Activated T-helper 2 cell treated with anti-CD3 and anti-CD28 coated beads, Interferon-gamma antibody, Interleukin-2, Interleukin-4, amounts not matched to agents 10 μg/mL and 5 μg/mL and 100 μg/mL, durations not matched to agents 14 hours and 24 hours and 36 hours (primary cell): ENCODE results near the gene EPHA3. TPM values are rescaled to one million over a fixed set of nuclear protein-coding genes. Genes with fewer than 3 reads are reported as not detected.

Source experiments
- DNase-seq: peaks from one replicate; pipeline ENCODE4 v3.0.0; 2021; ENCODE audit warnings: low spot score
- H3K27ac Mint-ChIP-seq: one replicate; pipeline ENCODE4 v1.8.0; 2021; ENCODE audit warnings: mixed read lengths
- H3K27me3 Mint-ChIP-seq: one replicate; pipeline ENCODE4 v1.8.0; 2021; ENCODE audit warnings: low read depth, mixed read lengths
- H3K36me3 Mint-ChIP-seq: one replicate; pipeline ENCODE4 v1.8.0; 2021; ENCODE audit warnings: low read depth, mixed read lengths
- H3K4me1 Mint-ChIP-seq: one replicate; pipeline ENCODE4 v1.8.0; 2021; ENCODE audit warnings: low read depth, mixed read lengths
- H3K4me3 Mint-ChIP-seq: one replicate; pipeline ENCODE4 v1.8.0; 2021; ENCODE audit warnings: low read depth, mild to moderate bottlenecking, moderate library complexity, mixed read lengths
- H3K9me3 Mint-ChIP-seq: one replicate; pipeline ENCODE4 v1.8.0; 2021; ENCODE audit warnings: mixed read lengths
- intact Hi-C: fragments of 100-400 bp; cut with micrococcal nuclease; formaldehyde crosslinking; loops from one replicate; pipeline ENCODE4 v1.15.1; 2023
- total RNA-seq: library from RNA; stranded (reverse); gene quantifications from 2 replicates; pipeline ENCODE4 v1.2.3, GENCODE V29; 2022

The EPHA3 gene
- total RNA-seq, 1 donor from 2014 or later = not detected

GRCh38 chr3:89216016-89216739 lies 108.8 kb downstream of the EPHA3 start:
- no peaks in the 10 kb centered on the region for H3K36me3 Mint-ChIP-seq
- DNase-seq = no peak
- no peaks in the 10 kb centered on the region for H3K27me3 Mint-ChIP-seq
- H3K9me3 Mint-ChIP-seq = peaks cover 4% of the 10 kb centered on the region
- no peak overlapping the region for H3K27ac Mint-ChIP-seq
- H3K4me1 Mint-ChIP-seq = no peaks in the 10 kb centered on the region
- no peak overlapping the region for H3K4me3 Mint-ChIP-seq
- intact Hi-C loops = no loop called here

- intact Hi-C loops = no loop called here
- Mint-ChIP-seq H3K27me3 (no peaks in the 10 kb centered on the region), H3K36me3 (no peaks in the 10 kb centered on the region), H3K4me3 (no peak overlapping the region), H3K27ac (no peak overlapping the region), H3K9me3 (peaks cover 4% of the 10 kb centered on the region), H3K4me1 (no peaks in the 10 kb centered on the region)
- no peak for DNase-seq
These were observed 109.8 kb downstream of the EPHA3 start for GRCh38 chr3:89217148-89217685.

- no peak for DNase-seq
- Mint-ChIP-seq H3K27me3 (no peaks in the 10 kb centered on the region), H3K27ac (no peak overlapping the region), H3K9me3 (peaks cover 6% of the 10 kb centered on the region), H3K4me1 (no peaks in the 10 kb centered on the region), H3K36me3 (no peaks in the 10 kb centered on the region), H3K4me3 (no peak overlapping the region)
- intact Hi-C loops = no loop called here
These were observed 114.5 kb downstream of the EPHA3 start for GRCh38 chr3:89221924-89222323.

DNA sequence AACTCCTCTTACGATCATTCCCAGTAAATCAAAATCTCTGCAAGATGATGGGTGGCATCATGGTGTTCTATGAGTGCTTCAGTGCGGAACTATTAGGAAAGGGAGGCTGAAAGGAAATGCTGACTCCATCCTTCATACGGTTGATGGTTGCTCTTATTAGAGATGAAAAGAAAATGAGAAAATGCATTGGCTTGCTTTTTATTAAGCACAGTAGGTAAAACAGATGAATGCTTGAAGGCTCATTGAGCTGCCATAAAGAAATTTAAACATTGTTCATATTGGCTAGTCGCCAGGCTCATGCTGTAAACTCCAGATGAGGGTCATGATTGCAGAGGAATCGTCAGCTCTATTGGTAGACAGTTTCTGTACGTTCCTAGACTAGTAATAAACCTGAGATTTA lies 115.8 kb downstream of the EPHA3 start:
- H3K27ac Mint-ChIP-seq = no peak overlapping the region
- intact Hi-C loops = no loop called here
- H3K9me3 Mint-ChIP-seq = peaks cover 6% of the 10 kb centered on the region
- DNase-seq = no peak
- no peaks in the 10 kb centered on the region for H3K36me3 Mint-ChIP-seq
- no peaks in the 10 kb centered on the region for H3K27me3 Mint-ChIP-seq
- no peaks in the 10 kb centered on the region for H3K4me1 Mint-ChIP-seq
- no peak overlapping the region for H3K4me3 Mint-ChIP-seq

DNA sequence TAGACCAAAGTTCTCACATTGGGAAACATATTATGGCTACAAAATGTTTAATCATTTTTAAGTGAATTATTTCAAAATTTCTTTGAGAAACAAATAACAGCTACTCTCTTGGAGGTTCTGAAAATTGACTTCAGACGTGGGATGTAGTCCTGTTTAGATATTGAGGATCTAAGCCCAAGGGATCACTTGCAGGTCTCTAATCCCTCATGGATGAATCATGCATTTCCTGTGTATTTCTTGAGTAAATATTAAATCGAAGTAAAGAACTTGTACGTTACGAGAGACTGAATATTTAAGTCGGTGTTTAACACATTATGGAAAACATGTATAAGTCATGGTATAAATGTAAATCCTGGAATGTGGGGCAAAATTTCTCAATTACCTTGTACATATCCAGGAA lies 119.8 kb downstream of the EPHA3 start:
- H3K27ac Mint-ChIP-seq = no peak overlapping the region
- no peak overlapping the region for H3K4me3 Mint-ChIP-seq
- no peak for DNase-seq
- intact Hi-C loops = no loop called here
- peaks cover 10% of the 10 kb centered on the region for H3K9me3 Mint-ChIP-seq
- no peaks in the 10 kb centered on the region for H3K27me3 Mint-ChIP-seq
- no peaks in the 10 kb centered on the region for H3K4me1 Mint-ChIP-seq
- no peaks in the 10 kb centered on the region for H3K36me3 Mint-ChIP-seq

DNA sequence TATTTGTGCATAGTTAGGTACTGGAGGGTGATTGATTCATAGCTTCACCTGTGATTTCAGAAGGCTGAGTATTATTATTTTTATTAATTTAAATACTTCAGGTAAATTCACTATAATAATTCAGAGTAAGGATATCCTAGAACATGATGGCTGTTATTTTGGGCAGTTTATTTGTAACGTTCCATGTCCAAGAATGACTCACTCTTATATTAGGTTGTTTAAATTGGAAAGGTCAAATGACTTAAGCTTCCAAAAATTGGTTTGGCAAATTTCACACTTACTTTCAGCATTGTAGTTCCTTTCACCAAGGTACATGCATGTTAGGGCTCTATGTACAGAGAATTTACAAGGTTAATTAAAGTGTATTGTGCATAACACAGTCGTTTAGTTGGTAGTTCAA lies 120.2 kb downstream of the EPHA3 start:
- no peak for DNase-seq
- Mint-ChIP-seq H3K4me3 (no peak overlapping the region), H3K27ac (no peak overlapping the region), H3K4me1 (no peaks in the 10 kb centered on the region), H3K36me3 (no peaks in the 10 kb centered on the region), H3K9me3 (peaks cover 10% of the 10 kb centered on the region), H3K27me3 (no peaks in the 10 kb centered on the region)
- intact Hi-C loops = no loop called here

- no peaks in the 10 kb centered on the region for H3K36me3 Mint-ChIP-seq
- no peaks in the 10 kb centered on the region for H3K27me3 Mint-ChIP-seq
- intact Hi-C loops = no loop called here
- H3K4me3 Mint-ChIP-seq = no peak overlapping the region
- no peak for DNase-seq
- no peak overlapping the region for H3K27ac Mint-ChIP-seq
- no peaks in the 10 kb centered on the region for H3K4me1 Mint-ChIP-seq
- H3K9me3 Mint-ChIP-seq = peaks cover 4% of the 10 kb centered on the region
These were observed 124.7 kb downstream of the EPHA3 start for GRCh38 chr3:89232155-89232554.

GRCh38 chr3:89234620-89235019 lies 127.2 kb downstream of the EPHA3 start:
- intact Hi-C loops = no loop called here
- H3K27ac Mint-ChIP-seq = no peak overlapping the region

GRCh38 chr3:89238846-89239245 lies 131.4 kb downstream of the EPHA3 start:
- intact Hi-C loops = no loop called here
- Mint-ChIP-seq H3K4me3 (no peak overlapping the region), H3K36me3 (no peaks in the 10 kb centered on the region), H3K27me3 (no peaks in the 10 kb centered on the region), H3K9me3 (no peaks in the 10 kb centered on the region), H3K27ac (no peak overlapping the region), H3K4me1 (no peaks in the 10 kb centered on the region)
- DNase-seq = no peak

More at GRCh38 chr3:89234620-89235019, 127.2 kb downstream of the EPHA3 start:
- Mint-ChIP-seq H3K4me3 (no peak overlapping the region), H3K36me3 (no peaks in the 10 kb centered on the region), H3K4me1 (no peaks in the 10 kb centered on the region), H3K9me3 (peaks cover 4% of the 10 kb centered on the region), H3K27me3 (no peaks in the 10 kb centered on the region)
- DNase-seq = no peak

- intact Hi-C loops = no loop called here
These were observed 132.4 kb downstream of the EPHA3 start for GRCh38 chr3:89239774-89240173.

DNA sequence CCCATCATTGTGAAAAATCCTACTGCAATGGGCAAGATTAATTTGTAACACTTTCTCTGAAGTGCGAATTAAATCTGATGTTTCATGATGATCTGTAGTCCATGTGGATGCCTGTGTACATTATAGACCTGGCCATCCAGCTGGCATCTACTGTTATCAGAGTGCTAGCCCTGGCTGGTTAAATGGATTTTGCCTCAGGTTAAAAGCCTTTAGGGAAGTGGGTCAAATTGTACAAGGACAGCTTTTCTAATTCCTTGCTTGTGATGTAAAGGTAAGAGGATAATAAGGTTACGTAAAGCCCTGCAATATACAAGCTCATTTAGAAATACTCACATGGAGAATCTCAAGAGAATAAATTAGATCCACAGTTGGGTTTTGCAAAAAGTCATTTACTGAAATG lies 138.2 kb downstream of the EPHA3 start:
- no peak overlapping the region for H3K4me3 Mint-ChIP-seq
- no peak overlapping the region for H3K27ac Mint-ChIP-seq
- intact Hi-C loops = no loop called here
- no peaks in the 10 kb centered on the region for H3K27me3 Mint-ChIP-seq
- H3K4me1 Mint-ChIP-seq = no peaks in the 10 kb centered on the region
- DNase-seq = no peak
- H3K36me3 Mint-ChIP-seq = no peaks in the 10 kb centered on the region
- H3K9me3 Mint-ChIP-seq = no peaks in the 10 kb centered on the region

More at GRCh38 chr3:89239774-89240173, 132.4 kb downstream of the EPHA3 start:
- no peaks in the 10 kb centered on the region for H3K9me3 Mint-ChIP-seq
- no peak for DNase-seq
- H3K27me3 Mint-ChIP-seq = no peaks in the 10 kb centered on the region
- no peaks in the 10 kb centered on the region for H3K4me1 Mint-ChIP-seq
- no peak overlapping the region for H3K4me3 Mint-ChIP-seq
- H3K27ac Mint-ChIP-seq = no peak overlapping the region
- no peaks in the 10 kb centered on the region for H3K36me3 Mint-ChIP-seq

DNA sequence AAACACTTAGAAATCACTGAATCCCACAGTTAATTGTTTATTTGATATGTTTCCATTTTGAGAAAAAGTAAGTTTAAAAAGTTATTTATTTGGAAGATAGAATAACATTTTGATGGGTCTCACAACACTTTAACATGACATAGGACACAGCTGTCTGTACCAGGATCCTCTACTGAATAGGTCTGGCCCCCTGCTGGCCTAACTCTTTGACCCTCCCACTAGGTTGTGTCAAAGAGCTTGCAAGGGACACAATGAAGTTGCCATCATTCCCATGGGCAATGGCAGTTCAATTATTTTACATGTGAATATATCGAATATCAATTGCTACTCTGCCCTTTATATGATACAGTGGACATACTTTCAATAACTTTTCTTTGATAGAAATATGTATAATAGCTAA lies 138.9 kb downstream of the EPHA3 start:
- Mint-ChIP-seq H3K36me3 (no peaks in the 10 kb centered on the region), H3K27me3 (no peaks in the 10 kb centered on the region), H3K4me1 (no peaks in the 10 kb centered on the region), H3K27ac (no peak overlapping the region), H3K4me3 (no peak overlapping the region), H3K9me3 (no peaks in the 10 kb centered on the region)
- intact Hi-C loops = no loop called here
- DNase-seq = no peak

DNA sequence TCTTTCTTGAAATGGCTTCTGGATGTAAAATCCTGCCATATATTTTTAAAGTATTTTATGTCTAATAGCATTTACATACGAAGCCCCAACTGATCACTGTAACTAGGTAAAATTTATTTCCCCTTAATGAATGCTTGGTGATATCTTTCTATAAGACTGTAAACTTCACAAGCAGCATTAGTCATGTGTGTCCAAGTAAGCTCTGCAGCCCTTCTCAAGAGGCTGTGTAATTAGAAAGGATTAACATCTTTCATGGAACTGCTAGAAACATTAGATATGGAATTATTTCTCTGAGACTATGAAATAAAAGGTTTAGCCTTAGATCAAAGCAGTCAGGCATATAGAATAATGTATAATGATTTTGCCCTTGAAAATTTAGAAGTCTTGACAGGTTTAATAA lies 143.3 kb downstream of the EPHA3 start:
- intact Hi-C loops = no loop called here
- H3K27me3 Mint-ChIP-seq = no peaks in the 10 kb centered on the region
- no peaks in the 10 kb centered on the region for H3K4me1 Mint-ChIP-seq
- H3K9me3 Mint-ChIP-seq = peaks cover 4% of the 10 kb centered on the region
- H3K4me3 Mint-ChIP-seq = no peak overlapping the region
- H3K27ac Mint-ChIP-seq = no peak overlapping the region
- DNase-seq = no peak
- no peaks in the 10 kb centered on the region for H3K36me3 Mint-ChIP-seq
